ENCODE results near the gene NHSL1.

The NHSL1 gene

DNA sequence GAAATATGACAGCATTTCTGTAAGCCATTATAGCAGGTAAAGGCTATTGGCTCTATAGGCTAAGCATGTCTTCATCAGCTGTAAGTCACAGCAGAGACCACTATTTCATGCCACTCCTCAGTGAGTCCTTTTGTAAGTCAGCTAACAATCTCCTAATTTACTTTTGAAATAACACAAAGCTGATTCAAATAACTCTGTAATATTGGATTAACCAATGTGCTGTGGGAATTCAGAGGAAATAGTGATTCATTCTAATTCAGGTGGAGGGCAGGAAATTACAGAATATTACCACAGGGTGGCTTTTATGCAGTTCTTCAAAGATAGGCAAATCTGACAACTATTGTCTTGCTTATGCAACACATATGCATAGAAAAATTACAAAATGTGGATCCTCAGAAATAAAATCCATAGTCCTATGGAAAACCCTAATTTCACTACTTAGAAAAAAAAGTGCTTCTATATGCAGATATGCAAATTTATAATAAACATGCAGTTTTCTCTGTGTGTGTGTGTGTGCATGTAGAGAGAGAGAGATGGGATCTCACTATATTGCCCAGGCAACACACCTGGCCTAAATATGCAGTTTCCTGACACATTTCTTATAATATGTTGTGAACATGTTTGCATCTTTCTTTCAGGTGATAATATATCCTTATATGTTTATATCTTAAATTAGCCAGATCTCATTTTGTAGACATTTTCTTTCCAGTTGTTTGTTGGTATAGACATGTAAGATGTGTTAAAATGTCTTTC lies 126.4 kb downstream of the NHSL1 start:
- no peak overlapping the region for H3K4me3 ChIP-seq (ENCODE audit: low read depth, low read length)

More for the DNA sequence above, 126.4 kb downstream of the NHSL1 start:
- TF ChIP-seq CTCF (IDR thresholded peaks at IDR 0.05; ENCODE audit: borderline replicate concordance, insufficient read depth, low read depth, low read length): no peak
